ENCODE results near the gene HOXC11. TPM values are rescaled to one million over a fixed set of nuclear protein-coding genes. Genes with fewer than 3 reads are reported as not detected.

Gene HOXC11
- total RNA-seq, 2 donors from 2014 or later, result not detected

- DNase-seq (ENCODE audit: low spot score), result no peak
- Histone ChIP-seq H3K4me1 (replicated peaks) (no peaks in the 10 kb centered on the region), H3K27me3 (replicated peaks; ENCODE audit: insufficient read depth) (peaks cover 76% of the 10 kb centered on the region), H3K27ac (no peak overlapping the region), H3K36me3 (no peaks in the 10 kb centered on the region), H3K9me3 (no peaks in the 10 kb centered on the region), H3K4me3 (no peak overlapping the region)
- TF ChIP-seq CTCF (IDR thresholded peaks at IDR 0.05) (no peak), POLR2AphosphoS5 (IDR thresholded peaks at IDR 0.05) (no peak), POLR2A (IDR thresholded peaks at IDR 0.05) (no peak)
- intact Hi-C loops (cut with DNase I), result no loop called here
- 10% methylated on average over 38 of the region's 38 CpGs for WGBS
Measured at GRCh38 chr12:53952871-53953734, 19.8 kb upstream of the HOXC11 start.

- Histone ChIP-seq H3K27me3 (replicated peaks; ENCODE audit: insufficient read depth) (peaks cover 82% of the 10 kb centered on the region), H3K36me3 (no peaks in the 10 kb centered on the region), H3K9me3 (no peaks in the 10 kb centered on the region), H3K27ac (no peak overlapping the region), H3K4me3 (no peak overlapping the region), H3K4me1 (replicated peaks) (no peaks in the 10 kb centered on the region)
- no peak for DNase-seq (ENCODE audit: low spot score)
- intact Hi-C loops (cut with DNase I), result no loop called here
- no peak for TF ChIP-seq CTCF (IDR thresholded peaks at IDR 0.05)
- no peak for TF ChIP-seq POLR2A (IDR thresholded peaks at IDR 0.05)
- TF ChIP-seq POLR2AphosphoS5 (IDR thresholded peaks at IDR 0.05), result no peak
- 13% methylated on average over 19 of the region's 19 CpGs for WGBS
Measured at GRCh38 chr12:53953831-53954693, 18.9 kb upstream of the HOXC11 start.

- TF ChIP-seq POLR2A (IDR thresholded peaks at IDR 0.05) (no peak), CTCF (IDR thresholded peaks at IDR 0.05) (no peak), POLR2AphosphoS5 (IDR thresholded peaks at IDR 0.05) (no peak)
- 8% methylated on average over 20 of the region's 20 CpGs for WGBS
- no peak for DNase-seq (ENCODE audit: low spot score)
- intact Hi-C loops (cut with DNase I), result no loop called here
- no peaks in the 10 kb centered on the region for H3K36me3 ChIP-seq
- no peak within 1 kb of the TSS for H3K27ac ChIP-seq
- no peak within 1 kb of the TSS for H3K4me3 ChIP-seq
- peaks cover 80% of the 10 kb centered on the region for H3K27me3 ChIP-seq (replicated peaks; ENCODE audit: insufficient read depth)
- no peaks in the 10 kb centered on the region for H3K4me1 ChIP-seq (replicated peaks)
- no peaks in the 10 kb centered on the region for H3K9me3 ChIP-seq
Measured at GRCh38 chr12:53954694-53955035, 18.3 kb upstream of the HOXC11 start, which contains the start of gene HOXC12. TSS of gene HOXC12 (plus strand) at chr12:53954903. CDS start at chr12:53954930, 27 bp downstream.

GRCh38 chr12:53955036-53955775, 17.7 kb upstream of the HOXC11 start:
- Histone ChIP-seq H3K36me3 (no peaks in the 10 kb centered on the region), H3K27ac (no peak overlapping the region), H3K27me3 (replicated peaks; ENCODE audit: insufficient read depth) (peaks cover 79% of the 10 kb centered on the region), H3K9me3 (no peaks in the 10 kb centered on the region), H3K4me3 (no peak overlapping the region), H3K4me1 (replicated peaks) (no peaks in the 10 kb centered on the region)
- WGBS, result 5% methylated on average over 81 of the region's 86 CpGs
- TF ChIP-seq CTCF (IDR thresholded peaks at IDR 0.05), result no peak
- TF ChIP-seq POLR2A (IDR thresholded peaks at IDR 0.05), result no peak
- TF ChIP-seq POLR2AphosphoS5 (IDR thresholded peaks at IDR 0.05), result no peak
- DNase-seq (ENCODE audit: low spot score), result no peak
- intact Hi-C loops (cut with DNase I), result no loop called here

All from prostate gland (tissue), 2 donors.